Loucy (cell line): ENCODE measurements around the gene SIPA1L3.

Source experiments
- CTCF ChIP-seq: fragments of 200-600 bp; sonication (generic); conservative IDR thresholded peaks from 2 replicates; pipeline ENCODE4 v1.5.1; 2014; ENCODE audit warnings: mild to moderate bottlenecking, antibody characterized with exemption, low read length
- EZH2phosphoT487 ChIP-seq: fragments of 200-600 bp; IDR thresholded peaks from 2 replicates; pipeline ENCODE4 v1.6.1; 2018; ENCODE audit warnings: antibody characterized with exemption, mild to moderate bottlenecking, moderate library complexity, borderline replicate concordance

GRCh38 chr19:38036707-38037611, 130.0 kb downstream of the SIPA1L3 start:
- TF ChIP-seq CTCF, result no peak
- no peak for TF ChIP-seq EZH2phosphoT487
